Measurements from ENCODE around the gene TPTE.
"Not testable (repeated sequence)": the region's sequence is repeated elsewhere in the genome, so short reads cannot be mapped to it uniquely, and the experiment has no call there.

Gene TPTE

DNA sequence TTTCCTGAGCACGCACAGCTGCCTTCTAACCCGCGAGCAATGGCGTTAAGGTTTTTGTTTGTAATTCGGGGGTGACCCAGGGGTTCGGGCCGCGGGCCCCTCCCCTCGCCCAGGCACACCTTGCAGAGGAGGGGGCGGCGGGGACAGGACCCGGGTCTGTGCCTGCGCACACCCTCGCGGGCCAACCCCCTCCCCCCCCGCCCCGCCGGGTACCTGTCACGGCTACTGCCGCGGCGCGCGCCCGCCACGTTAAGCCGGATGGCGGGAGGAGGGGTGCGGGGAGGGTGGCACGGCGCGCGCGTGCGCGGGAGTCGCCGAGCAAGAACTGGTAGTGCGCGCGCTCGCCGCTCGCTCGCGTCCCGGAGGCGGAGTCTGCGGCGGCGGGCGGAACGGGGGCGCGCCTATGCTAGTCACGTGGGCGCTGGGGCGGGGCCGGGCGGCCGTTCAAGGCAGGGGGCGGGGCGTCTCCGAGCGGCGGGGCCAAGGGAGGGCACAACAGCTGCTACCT is at the start of gene TPTE:
Gene TPTE (plus strand): TSS at position 493 of the 508 bp plus-strand sequence. CDS start 17,141 bp downstream, outside the sequence.
- DNase-seq: no peak

DNA sequence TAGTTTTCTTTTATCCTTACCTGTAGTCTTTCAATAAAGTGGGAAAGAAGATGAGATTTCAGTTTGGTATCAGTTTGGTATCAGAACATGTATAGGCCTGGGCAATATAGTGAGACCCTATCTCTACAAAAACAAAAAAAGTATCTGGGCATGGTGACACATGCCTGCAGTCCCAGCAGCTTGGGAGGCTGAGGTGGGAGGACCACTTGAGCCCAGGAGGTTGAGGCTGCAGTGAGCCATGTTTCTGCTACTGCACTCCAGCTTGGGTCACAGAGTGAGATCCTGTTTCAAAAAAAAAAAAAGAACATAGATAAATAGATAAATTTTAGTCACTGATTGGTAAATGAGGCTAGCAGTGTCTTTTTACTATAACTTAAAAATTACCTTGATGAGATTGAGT is 49.4 kb upstream of the TPTE start:
- DNase-seq: not testable (repeated sequence)

DNA sequence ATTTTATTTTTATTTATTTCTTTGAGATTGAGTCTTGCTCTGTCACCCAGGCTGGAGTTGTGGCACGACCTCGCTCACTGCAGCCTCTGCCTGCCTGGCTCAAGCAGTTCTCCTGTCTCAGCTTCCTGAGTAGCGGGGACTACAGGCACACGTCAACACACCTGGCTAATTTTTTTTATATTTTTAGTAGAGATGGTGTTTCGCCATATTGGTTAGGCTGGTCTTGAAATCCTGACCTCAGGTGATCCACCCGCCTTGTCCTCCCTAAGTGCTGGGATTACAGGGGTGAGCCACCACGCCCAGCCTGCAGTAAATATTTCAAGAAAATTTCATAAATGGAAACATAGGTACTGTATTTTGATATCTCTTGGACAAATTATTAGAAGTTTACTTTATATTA is 43.6 kb upstream of the TPTE start:
- DNase-seq: not testable (repeated sequence)

DNA sequence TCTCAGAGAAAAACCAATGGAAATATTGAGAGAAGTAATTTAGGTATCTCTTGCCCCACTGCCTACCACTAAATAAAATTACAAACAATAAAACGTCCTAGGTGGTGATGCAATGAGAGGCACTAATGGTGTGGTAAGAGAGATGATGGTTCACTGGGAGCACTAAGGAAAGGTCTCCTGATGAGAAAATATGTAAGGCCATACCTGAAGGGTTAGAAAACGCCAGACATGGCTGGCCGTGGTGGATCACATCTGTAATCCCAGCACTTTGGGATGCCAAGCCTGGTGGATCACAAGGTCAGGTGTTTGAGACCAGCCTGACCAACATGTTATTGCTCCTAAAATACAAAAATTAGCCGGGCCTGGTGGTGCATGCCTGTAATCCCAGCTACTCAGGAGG is 41.5 kb upstream of the TPTE start:
- not testable (repeated sequence) for DNase-seq

DNA sequence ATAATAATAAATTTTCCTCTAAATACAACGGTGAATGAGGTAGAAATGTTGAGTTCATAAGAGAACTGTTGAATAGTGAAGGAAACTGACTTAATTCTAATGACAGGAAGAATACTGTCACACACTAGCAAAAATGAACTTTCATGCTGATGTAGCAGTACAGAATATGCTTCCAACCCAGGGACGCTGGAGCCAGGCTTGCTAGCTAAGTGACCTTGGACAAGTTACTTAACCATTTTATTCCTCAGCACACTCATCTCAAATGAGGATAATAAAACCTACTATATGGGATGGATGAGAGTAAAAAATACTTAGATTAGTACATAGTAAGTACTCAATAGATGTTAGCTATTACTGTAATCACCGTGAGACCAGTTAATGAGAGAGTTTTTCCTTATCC is 36.5 kb upstream of the TPTE start:
- DNase-seq: not testable (repeated sequence)

DNA sequence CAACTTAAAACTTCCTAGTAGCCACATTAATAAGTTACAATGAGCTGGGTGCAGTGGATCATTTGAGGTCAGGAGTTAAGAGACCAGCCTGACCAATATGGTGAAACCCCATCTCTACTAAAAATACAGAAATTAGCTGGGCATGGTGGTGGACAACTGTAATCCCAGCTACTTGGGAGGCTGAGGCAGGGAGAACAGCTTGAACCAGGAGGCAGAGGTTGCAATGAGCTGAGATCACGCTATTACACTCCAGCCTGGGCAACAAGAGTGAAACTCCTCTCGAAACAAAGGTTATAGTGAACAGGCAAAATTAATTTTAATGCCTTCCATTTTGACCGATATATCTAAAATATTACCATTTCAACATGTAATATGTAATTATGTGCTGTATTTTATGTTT is 30.9 kb upstream of the TPTE start:
- not testable (repeated sequence) for DNase-seq

DNA sequence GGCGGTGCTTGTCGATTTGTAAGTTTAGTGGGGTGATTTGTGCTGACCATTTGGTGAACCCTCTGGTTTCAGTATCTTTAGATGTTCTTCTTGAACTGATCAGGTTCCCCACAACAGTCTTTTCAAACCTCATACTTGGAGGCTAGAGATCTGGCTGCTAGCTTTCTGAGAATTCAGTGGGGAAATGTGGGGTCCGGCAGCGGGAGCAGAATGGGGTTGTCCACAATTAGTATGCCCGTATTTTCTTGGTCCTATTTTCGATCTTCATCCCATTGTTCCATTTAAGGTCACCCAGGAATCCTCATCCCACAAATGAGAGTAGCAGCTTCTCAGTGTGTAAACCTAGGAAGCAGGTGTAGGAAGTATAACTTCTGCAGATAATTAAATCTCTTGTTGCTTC is 10.3 kb upstream of the TPTE start:
- no peak for DNase-seq

DNA sequence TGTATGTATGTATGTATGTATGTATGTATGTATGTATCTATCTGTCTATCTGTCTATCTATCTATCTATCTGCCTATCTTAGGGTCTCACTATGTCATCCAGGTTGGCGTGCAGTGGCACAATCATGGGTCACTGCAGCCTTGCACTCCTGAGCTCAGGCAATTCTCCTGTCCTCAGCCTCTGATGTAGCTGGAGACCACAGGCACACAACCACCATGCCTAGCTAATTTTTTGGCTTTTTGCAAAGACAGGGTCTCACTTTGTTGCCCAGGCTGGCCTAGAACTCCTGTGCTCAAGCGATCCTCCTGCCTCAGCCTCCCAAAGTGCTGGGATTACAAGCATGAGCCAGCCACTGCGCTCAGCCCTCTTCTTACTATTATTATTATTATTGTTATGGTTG is 4.5 kb upstream of the TPTE start:
- DNase-seq: not testable (repeated sequence)

DNA sequence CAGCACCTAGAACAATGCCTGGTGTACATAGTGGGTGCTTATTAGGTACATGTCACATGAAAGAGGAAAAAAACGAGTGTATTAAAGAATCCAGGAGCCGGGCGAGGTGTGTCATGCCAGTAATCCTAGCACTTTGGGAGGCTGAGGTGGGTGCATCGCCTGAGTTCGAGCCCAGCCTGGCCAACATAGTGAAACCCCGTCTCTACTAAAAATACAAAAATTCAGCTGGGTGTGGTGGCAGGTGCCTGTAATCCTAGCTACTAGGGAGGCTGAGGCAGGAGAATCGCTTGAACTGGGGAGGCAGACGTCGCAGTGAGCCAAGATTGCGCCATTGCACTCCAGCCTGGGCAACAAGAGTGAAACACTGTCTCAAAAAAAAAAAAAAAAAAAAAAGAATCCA is 3.5 kb upstream of the TPTE start:
- not testable (repeated sequence) for DNase-seq

DNA sequence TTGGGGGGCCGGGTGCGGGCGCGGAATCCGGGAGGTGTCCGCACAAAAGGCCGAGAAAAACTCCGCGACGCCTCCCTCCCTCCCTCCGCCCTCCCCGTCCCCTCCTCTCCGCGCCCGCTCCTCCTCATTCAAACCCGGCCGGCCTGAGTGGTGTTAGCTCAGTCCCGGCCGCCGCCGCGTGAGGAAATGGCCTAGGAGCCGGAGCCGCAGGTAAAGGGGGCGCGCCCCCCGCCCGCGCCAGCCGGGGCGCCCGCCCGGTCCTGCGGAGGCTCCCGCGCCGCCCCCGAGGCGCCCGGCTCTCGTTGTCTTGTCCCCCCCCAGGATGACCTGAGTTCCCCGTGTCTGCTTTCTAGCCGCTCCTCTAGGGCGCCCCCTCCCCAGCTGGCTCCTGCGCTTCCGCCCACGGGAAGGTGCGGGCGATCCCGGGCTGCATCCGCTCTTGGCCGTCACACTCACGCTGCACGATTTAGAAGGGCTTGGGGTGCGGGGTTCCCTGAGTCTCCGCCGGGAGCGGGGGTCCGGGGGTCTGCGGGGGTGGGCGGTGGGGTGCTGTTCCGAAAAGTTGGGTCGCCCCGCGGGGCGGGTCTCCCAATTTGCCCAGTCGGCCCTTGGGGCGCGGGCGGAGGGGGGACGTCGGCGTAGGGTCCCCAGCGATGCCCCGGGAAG is 585 bp downstream of the TPTE start:
- not testable (repeated sequence) for DNase-seq

DNA sequence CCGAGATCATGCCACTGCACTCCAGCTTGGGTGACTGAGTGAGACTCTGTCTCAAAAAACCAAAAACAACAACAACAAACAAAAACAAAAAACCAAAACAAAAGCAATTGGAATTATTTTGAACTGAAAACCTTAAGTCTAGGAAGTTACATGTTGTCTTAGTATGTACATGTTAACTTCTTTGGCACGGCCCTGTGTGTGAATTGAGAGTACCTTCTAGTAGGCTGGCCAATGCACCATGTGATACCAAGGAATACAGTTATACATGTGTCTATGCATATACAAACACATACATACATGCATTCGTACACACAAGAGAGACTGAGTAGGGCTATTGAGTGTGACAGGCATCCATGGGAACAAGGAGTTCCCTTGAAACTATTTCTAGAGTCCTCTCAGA is 18.6 kb downstream of the TPTE start:
- no peak for DNase-seq

DNA sequence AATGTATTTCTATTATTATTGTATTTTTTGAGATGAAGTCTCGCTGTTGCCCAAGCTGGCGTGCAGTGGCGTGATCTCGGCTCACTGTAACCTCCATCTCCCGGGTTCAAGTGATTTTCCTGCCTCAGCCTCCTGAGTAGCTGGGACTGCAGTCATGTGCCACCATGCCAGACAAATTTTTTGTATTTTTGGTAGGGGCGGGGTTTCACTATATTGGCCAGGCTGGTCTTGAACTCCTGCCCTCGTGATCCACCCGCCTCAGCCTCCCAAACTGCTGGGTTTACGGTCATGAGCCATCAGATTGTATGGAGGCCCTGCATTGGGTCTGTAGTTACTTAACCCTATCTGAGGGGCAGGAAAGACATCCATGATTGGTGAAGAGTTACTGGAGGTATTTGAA is 23.0 kb downstream of the TPTE start:
- not testable (repeated sequence) for DNase-seq

DNA sequence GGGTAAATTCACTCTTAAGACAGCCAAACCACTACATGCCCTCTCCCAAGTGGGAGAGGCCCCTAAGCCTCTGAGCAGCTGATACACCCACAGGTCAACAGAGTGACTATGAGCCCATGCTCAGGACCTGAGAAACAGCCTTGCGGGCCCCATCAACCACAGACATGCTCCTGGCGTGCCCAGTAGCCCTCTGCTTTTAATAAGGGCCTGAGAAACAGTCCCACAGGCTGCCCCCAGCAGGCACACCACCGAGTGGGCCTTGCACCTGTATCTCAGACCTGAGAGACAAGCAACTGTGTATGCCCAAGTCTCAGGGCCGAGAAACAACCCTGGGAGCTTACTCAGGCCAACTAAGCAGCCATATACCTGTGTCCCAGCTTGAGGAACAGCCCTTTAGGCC is 26.5 kb downstream of the TPTE start:
- not testable (repeated sequence) for DNase-seq

DNA sequence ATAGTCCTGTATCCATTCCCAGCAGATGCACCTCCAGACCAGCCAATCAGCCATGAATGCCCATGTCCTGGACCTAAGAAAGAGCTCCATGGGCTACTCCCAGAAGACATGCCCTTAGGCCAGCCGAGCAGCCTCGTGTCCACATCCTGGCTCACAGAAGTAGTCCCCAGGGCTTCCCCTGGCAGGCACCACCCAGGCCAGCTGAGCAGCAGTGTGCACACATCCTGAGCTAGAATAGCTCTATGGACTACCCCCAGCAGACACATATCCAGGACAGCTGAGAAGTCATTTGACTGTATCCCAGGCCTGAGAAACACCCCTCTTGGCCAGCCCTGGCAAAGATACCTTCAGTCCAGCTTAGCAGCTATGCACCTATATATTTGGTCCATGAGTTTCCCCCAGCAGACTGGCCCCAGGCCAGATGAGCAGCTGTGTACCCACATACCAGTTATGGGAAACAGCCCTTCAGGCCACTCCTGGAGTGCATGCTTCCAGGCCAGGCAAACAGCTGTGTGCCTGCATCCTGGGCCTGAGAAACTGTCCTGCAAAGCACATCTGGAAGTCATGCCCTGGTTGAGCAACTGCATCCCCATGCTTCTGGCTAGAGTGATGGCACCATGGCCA is 27.1 kb downstream of the TPTE start:
- not testable (repeated sequence) for DNase-seq

DNA sequence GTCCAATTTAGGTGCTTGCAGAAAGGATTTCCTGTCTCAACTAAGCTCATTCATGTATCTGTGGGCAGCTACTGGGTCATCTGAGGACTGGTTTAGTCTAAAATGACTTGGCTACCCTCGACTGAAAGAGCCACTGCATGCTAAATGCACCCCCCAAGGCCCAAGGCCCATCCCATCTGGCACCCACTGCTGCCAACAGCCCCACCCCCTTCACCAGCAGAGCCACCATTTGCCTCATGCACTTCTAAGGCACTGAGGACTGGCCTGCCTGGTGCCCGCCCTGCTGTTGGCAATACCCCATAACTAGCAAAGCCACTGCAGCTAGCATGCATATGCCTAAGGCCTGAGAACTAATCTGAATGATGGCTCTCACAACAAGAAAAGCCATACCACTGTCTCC is 49.4 kb downstream of the TPTE start:
- DNase-seq: not testable (repeated sequence)

DNA sequence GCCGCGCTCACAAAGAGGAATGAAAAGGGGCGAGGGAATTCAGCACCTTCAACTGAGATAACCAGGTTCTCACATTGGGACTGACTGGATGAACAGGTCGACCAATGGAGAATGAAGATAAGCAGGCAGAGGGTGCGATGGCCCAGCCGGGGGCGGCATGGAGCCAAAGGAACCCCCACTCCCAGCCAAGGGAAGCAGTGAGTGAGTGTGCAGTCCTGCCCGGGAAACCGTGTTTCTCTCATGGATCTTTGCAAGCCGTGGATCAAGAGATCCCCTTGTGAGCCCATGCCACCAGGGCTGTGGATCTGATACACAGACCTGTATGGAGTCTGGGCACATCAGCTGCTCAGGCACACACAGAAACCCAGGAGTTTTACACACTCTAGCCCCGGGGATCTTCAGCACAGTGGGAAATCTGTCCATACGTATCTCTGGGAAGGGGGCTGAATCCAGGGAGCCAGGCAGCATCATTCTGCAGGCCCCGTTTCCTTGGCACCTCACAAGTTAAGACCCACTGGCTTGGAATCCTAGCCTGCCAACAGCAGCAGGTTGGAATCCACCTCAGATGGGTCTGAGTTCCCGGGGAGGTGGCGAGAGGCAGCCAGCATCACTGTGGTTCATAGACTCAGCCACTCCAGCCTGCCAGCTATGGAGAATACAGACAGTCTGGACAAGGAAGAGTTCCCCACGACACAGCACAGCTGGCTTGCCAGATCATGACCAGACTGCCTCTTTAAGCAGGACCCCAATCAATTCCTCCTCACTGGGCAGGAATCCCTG is 53.3 kb downstream of the TPTE start:
- not testable (repeated sequence) for DNase-seq

DNA sequence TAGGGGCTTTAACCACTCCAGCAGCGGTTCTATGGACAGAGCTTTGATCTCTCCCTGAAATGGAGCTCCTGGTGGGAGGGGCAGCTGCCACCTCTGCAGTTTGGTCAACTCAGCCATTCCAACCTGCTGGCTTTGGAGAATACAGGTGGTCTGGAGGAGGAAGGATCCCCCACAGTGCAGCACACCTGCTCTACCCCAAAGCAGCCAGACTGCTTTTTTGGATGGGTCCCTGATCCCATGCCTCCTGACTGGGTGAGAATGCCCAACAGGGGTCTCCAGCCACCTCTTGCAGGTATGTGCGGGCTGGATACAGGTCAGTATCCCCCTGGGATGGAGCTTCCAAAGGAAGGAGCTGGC is 53.9 kb downstream of the TPTE start:
- DNase-seq: no peak

DNA sequence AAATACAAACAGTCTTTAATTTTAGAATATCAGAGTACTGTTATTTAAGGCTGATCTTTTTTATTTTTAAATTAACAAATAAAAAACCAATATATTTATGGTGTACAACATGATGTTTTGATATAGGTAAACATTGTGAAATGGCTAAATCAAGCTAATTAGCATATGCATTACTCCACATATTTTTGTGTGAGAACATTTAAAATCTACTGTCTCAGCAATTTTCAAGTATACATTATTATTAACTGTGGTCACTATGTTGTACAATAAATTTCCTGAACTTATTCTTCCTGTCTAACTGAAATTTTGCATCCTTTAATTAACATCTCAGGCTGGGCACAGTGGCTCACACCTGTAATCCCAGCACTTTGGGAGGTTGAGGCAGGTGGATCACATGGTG is 57.5 kb downstream of the TPTE start:
- DNase-seq: not testable (repeated sequence)

DNA sequence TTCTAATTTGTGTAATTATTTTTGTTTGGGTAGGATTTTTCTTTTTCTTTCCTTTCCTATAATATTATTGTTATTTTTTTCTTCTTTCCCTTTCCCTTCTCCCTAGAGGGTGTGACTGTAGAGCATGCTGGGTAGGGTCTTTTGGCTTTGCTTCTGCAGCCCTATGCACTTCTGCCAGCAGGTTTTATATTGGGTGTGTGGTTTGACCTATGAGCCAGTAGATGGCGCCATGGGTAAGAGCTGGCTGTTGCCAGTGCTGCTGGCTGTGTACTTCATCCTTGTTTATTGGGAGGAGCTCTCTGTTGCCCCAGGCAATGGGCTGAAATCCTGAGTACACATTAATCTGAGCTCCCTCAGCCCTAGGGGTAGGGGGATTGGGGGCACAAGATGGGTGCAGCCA is 67.7 kb downstream of the TPTE start:
- not testable (repeated sequence) for DNase-seq

DNA sequence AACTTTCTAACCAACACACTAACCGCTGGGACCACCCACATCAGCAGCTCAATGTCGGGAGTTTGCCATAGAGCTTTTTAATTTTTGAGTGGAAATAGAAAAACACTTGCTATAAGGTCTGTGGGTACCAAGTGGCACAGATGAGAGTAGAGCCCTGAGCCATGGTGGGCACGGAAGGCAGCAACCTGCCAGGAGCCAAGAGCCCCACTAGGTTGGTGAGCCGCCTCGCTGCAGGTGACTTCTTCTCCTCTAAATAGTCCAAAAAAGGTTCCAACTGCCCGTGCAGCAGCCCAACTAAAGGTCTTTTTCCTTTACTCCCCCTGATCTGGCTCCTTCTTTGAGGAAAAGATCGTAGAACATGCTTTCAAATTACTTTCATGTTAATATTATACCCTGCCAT is 85.7 kb downstream of the TPTE start:
- DNase-seq: not testable (repeated sequence)

DNA sequence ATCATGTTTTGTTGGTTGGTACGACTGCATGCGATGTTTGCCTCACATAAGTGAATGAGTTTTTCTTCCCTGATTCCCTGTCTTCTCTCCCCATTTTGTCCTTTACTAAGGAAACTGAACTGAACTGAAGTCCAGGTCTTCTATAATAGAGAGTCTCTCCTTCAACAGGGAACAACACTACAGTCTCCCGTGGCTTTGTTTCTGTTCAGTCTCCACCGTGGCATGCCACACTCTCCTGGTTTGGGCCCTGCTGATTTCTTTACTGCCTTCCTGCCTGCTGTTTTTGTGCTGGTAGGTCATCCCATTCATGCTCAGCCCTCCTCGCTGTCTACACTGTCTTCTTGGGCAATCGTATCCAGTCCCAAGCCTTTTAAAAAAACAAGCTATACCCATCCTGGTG is 92.9 kb downstream of the TPTE start:
- not testable (repeated sequence) for DNase-seq

DNA sequence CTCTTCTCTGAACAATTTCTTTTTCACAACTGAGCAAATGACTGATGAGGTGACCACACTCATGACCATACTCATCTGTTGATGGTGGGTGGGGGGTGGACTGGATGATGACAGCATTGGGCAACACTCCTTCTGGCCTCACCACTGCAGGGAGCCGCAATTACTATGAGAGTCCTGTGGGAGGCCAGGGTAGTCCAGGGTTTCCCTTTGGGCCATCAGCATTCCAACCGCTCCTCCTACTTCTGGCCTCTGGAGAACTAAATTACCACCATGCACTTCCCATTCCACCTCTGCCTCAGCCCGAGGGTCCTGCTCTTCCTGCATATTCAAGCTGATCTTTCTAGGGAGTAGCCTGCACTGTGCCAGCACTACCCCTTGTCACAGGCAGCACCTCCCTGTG is 94.7 kb downstream of the TPTE start:
- not testable (repeated sequence) for DNase-seq

DNA sequence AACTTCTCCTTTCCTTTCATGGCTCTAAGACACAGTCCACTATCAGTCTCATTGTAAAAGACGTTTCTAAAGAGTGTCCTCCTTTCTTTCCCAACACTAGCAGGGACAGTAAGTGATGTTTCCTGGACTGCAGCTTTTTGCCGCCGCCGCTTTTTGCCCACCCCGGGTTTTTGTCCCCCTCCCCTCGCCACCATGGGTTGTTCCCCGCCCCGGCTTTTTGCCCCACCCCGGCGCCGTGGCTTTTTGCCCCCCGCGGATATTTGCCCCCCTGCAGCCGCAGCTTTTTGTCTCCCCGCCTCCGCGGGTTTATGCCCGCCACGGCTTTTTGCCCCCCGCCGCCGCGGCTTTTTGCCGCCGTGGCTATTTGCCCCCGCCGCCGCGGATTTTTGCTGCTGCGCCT is 95.2 kb downstream of the TPTE start:
- no peak for DNase-seq
